DND-41 (cell line): ENCODE measurements around the gene RETN.

Source experiments
- ATAC-seq: fragments of 200-7000 bp; cut with Tn5 transposase; 3 replicates; pipeline ENCODE4 v1.9.1; 2021; ENCODE audit warnings: low read depth; ENCODE audit not compliant: insufficient read depth
- DNase-seq: peaks from one replicate; pipeline ENCODE4 v3.0.0-alpha.2; 2020
- H2AFZ ChIP-seq: 2 replicates; pipeline ENCODE4 v1.6.0; 2012; ENCODE audit warnings: low read depth, low read length
- H3K27ac ChIP-seq: 2 replicates; pipeline ENCODE4 v1.5.1; 2012; ENCODE audit warnings: low read length, inconsistent platforms
- H3K27me3 ChIP-seq: fragments of 200-600 bp; sonication (generic); 2 replicates; pipeline ENCODE4 v1.6.0; 2012; ENCODE audit warnings: low read length, mild to moderate bottlenecking, inconsistent platforms; ENCODE audit not compliant: insufficient read depth, poor library complexity
- H3K36me3 ChIP-seq: 2 replicates; pipeline ENCODE4 v1.5.1; 2012; ENCODE audit warnings: low read length, inconsistent platforms; ENCODE audit not compliant: insufficient read depth
- H3K4me1 ChIP-seq: 2 replicates; pipeline ENCODE4 v1.5.1; 2012; ENCODE audit warnings: mild to moderate bottlenecking, low read length; ENCODE audit not compliant: insufficient read depth
- H3K4me2 ChIP-seq: 2 replicates; pipeline ENCODE4 v1.6.0; 2012; ENCODE audit warnings: mild to moderate bottlenecking, moderate library complexity, low read length, inconsistent platforms; ENCODE audit not compliant: insufficient read depth
- H3K4me3 ChIP-seq, 2 experiments: fragments of 200-600 bp in 1 of 2; shearing (Covaris generic) in 1 of 2; 2 replicates each; pipeline ENCODE4 v1.5.1; 2012 to 2016; ENCODE audit warnings: inconsistent platforms in 2 of 2, low read length in 2 of 2, mild to moderate bottlenecking in 2 of 2, low read depth in 1 of 2, moderate library complexity in 1 of 2
- H3K79me2 ChIP-seq: 2 replicates; pipeline ENCODE4 v1.6.0; 2012; ENCODE audit warnings: low read length, inconsistent platforms; ENCODE audit not compliant: insufficient read depth
- H3K9ac ChIP-seq: 2 replicates; pipeline ENCODE4 v1.6.0; 2012; ENCODE audit warnings: low read depth, mild to moderate bottlenecking, inconsistent platforms, low read length, moderate library complexity
- H3K9me3 ChIP-seq: 2 replicates; pipeline ENCODE4 v1.5.1; 2012; ENCODE audit warnings: low read length, moderate library complexity, mild to moderate bottlenecking, inconsistent platforms; ENCODE audit not compliant: insufficient read depth, severe bottlenecking
- H4K20me1 ChIP-seq: 2 replicates; pipeline ENCODE4 v1.6.0; 2012; ENCODE audit warnings: low read length; ENCODE audit not compliant: insufficient read depth
- EZH2 ChIP-seq: IDR thresholded peaks from 3 replicates; pipeline ENCODE4 v1.6.1; 2012; ENCODE audit warnings: borderline replicate concordance, low read depth, mild to moderate bottlenecking, moderate library complexity, low read length, inconsistent platforms; ENCODE audit not compliant: severe bottlenecking
- TF ChIP-seq, protein P1 (sequence below): IDR thresholded peaks from 2 replicates; pipeline ENCODE4 v1.5.1; 2012; ENCODE audit warnings: borderline replicate concordance, low read length, moderate library complexity, mild to moderate bottlenecking; ENCODE audit not compliant: poor library complexity, severe bottlenecking; ENCODE audit errors: extremely low read depth

The RETN gene

DNA sequence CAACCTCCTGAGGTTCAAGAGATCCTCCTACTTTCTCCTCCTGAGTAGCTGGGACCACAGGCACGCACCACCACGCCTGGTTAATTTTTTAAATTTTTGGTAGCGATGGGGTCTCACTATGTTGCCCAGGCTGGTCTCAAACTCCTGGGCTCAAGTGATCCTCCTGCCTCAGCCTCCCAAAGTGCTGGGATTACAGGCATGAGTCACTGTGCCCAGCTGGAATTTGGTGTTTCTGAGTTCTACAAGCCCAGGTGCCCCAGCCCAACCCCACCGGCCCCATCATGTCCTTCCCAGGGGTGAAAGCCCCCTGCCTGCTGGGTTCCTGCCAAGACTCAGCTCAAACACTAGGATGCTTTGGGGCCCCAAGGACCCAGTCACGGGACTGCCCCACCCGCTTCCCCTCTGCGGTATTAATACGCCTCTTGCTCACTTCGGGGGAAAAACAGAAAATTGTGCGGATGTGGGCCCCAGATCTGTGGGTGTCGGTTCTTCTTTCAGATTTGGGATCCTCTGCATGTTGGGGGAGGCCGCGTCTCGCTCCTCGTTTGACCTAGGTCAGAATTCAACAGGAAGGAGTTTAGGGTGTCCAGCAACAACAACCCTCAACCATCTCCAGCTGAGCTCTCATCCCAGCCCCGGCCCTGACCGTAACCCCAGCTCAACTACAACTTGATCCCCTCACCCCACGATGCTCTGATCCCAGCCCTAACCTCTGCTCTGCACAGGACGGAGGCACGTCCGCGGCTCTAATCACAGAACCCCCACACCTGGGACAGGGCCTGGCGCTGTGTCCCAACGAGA, 36.7 kb downstream of the RETN start:
- no peaks in the 10 kb centered on the region for H3K4me1 ChIP-seq
- H3K36me3 ChIP-seq: no peaks in the 10 kb centered on the region
- no peak overlapping the region for H2AFZ ChIP-seq
- no peaks in the 10 kb centered on the region for H3K27me3 ChIP-seq
- no peak overlapping the region for H3K4me2 ChIP-seq
- H3K9ac ChIP-seq: no peak overlapping the region
- no peaks in the 10 kb centered on the region for H3K9me3 ChIP-seq
- no peaks in the 10 kb centered on the region for H4K20me1 ChIP-seq
- ATAC-seq (no peak), DNase-seq (no peak)
- no peak overlapping the region for H3K27ac ChIP-seq
- H3K79me2 ChIP-seq: no peaks in the 10 kb centered on the region
- TF ChIP-seq, protein P1, sequence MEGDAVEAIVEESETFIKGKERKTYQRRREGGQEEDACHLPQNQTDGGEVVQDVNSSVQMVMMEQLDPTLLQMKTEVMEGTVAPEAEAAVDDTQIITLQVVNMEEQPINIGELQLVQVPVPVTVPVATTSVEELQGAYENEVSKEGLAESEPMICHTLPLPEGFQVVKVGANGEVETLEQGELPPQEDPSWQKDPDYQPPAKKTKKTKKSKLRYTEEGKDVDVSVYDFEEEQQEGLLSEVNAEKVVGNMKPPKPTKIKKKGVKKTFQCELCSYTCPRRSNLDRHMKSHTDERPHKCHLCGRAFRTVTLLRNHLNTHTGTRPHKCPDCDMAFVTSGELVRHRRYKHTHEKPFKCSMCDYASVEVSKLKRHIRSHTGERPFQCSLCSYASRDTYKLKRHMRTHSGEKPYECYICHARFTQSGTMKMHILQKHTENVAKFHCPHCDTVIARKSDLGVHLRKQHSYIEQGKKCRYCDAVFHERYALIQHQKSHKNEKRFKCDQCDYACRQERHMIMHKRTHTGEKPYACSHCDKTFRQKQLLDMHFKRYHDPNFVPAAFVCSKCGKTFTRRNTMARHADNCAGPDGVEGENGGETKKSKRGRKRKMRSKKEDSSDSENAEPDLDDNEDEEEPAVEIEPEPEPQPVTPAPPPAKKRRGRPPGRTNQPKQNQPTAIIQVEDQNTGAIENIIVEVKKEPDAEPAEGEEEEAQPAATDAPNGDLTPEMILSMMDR: no peak
- TF ChIP-seq EZH2: no peak
- H3K4me3 ChIP-seq: no peak overlapping the region

DNA sequence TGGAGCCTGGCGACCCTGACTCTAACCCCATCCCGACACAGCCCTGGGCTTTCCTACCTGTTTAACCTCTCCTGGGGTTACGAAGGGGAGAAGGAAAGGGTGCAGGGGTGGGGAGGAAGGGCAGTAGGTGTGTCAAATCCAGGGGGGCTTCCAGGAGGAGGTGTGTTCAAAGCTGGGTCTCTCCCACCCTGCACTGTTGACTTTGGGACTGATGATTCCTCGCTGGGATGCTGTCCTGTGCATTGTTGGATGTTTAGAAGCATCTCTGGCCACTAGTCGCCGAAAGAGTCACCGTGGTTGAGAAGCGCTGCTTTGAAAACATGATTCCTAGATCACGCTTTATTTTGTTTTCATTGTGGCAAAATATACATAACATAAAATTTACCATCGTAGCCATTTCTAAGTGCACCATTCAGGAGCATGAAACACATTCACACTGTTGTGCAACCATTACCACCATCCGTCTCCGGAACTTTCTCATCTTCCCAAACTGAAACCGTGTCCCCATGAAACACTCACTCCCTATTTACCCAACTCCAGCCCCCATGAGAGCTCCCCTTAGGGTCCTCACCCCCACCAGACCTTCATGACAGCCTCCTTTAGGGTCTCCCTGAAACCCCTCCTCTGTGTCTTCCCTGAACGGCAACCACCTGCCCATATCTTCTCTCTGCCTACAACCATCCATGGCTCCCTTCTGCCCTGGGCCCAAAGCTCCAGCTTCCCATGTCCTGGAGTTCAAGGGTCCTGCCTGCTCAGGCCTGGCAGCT, 37.5 kb downstream of the RETN start:
- H3K79me2 ChIP-seq: no peaks in the 10 kb centered on the region
- H3K4me1 ChIP-seq: no peaks in the 10 kb centered on the region
- no peak overlapping the region for H3K4me3 ChIP-seq
- H4K20me1 ChIP-seq: no peaks in the 10 kb centered on the region
- DNase-seq (no peak), ATAC-seq (no peak)
- H2AFZ ChIP-seq: no peak overlapping the region
- no peak overlapping the region for H3K27ac ChIP-seq
- H3K9me3 ChIP-seq: no peaks in the 10 kb centered on the region
- H3K9ac ChIP-seq: no peak overlapping the region
- H3K4me2 ChIP-seq: no peak overlapping the region
- H3K27me3 ChIP-seq: no peaks in the 10 kb centered on the region
- H3K36me3 ChIP-seq: no peaks in the 10 kb centered on the region
- TF ChIP-seq, protein P1: no peak
- no peak for TF ChIP-seq EZH2

DNA sequence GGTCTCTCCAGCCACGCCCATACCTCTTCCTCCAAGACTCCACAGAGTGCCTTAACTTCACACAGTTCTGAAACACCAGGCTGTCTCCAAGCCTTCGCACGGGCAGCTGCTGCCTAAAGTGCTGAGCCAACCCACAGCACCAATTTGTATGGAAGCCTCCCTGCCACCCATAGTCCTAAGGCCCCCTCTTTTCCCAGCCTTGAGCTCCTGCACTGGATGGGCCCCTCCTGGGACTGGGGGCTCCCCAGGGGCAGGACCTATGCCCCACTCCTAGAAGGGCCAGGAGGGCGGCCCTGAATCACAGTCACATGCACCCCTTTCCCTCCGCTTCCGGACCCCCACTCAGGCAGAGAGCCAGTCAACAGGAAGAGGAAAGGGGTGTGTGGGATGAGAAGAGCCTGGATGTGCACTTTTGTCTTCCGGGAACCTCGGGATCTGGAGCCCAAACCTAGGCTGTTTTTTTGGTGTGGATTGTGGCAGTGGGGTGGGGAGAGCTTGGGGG, 38.2 kb downstream of the RETN start:
- H3K36me3 ChIP-seq: no peaks in the 10 kb centered on the region
- no peaks in the 10 kb centered on the region for H3K79me2 ChIP-seq
- H3K9me3 ChIP-seq: no peaks in the 10 kb centered on the region
- no peak overlapping the region for H3K4me3 ChIP-seq
- H3K27ac ChIP-seq: no peak overlapping the region
- no peaks in the 10 kb centered on the region for H3K4me1 ChIP-seq
- ATAC-seq (no peak), DNase-seq (no peak)
- no peaks in the 10 kb centered on the region for H4K20me1 ChIP-seq
- H3K4me2 ChIP-seq: no peak overlapping the region
- H3K9ac ChIP-seq: no peak overlapping the region
- TF ChIP-seq, protein P1: no peak
- no peak for TF ChIP-seq EZH2
- H3K27me3 ChIP-seq: no peaks in the 10 kb centered on the region
- no peak overlapping the region for H2AFZ ChIP-seq
